Rectal smooth muscle tissue (tissue), 1 donor: Measurements from ENCODE around the gene CCDC54.
"Not testable (repeated sequence)": the region's sequence is repeated elsewhere in the genome, so short reads cannot be mapped to it uniquely, and the experiment has no call there.

Experiments used
- H3K27ac ChIP-seq: one replicate; pipeline ENCODE4 v1.7.0; 2013; ENCODE audit warnings: low read depth, low read length, inconsistent platforms
- H3K27me3 ChIP-seq: one replicate; pipeline ENCODE4 v1.7.0; 2013; ENCODE audit warnings: low read length; ENCODE audit not compliant: control insufficient read depth, insufficient read depth
- H3K36me3 ChIP-seq: one replicate; pipeline ENCODE4 v1.7.0; 2013; ENCODE audit warnings: low read length; ENCODE audit not compliant: control insufficient read depth, insufficient read depth
- H3K4me1 ChIP-seq: one replicate; pipeline ENCODE4 v1.7.0; 2013; ENCODE audit warnings: low read length; ENCODE audit not compliant: control insufficient read depth, insufficient read depth
- H3K4me3 ChIP-seq: one replicate; pipeline ENCODE4 v1.7.0; 2013; ENCODE audit warnings: low read length
- H3K9ac ChIP-seq: one replicate; pipeline ENCODE4 v1.7.0; 2013; ENCODE audit warnings: low read length

The CCDC54 gene

GRCh38 chr3:107377151-107377550 is at the start of gene CCDC54:
TSS of gene CCDC54 (plus strand) at chr3:107377439. CDS start at chr3:107377588, 149 bp downstream.
- Histone ChIP-seq H3K9ac (no peak within 1 kb of the TSS), H3K4me3 (no peak within 1 kb of the TSS), H3K27ac (no peak within 1 kb of the TSS), H3K36me3 (no peaks in the 10 kb centered on the region), H3K4me1 (no peaks in the 10 kb centered on the region), H3K27me3 (no peaks in the 10 kb centered on the region)

- H3K27ac ChIP-seq = no peak overlapping the region
- no peaks in the 10 kb centered on the region for H3K4me1 ChIP-seq
- H3K36me3 ChIP-seq = no peaks in the 10 kb centered on the region
- H3K4me3 ChIP-seq = no peak overlapping the region
- H3K27me3 ChIP-seq = no peaks in the 10 kb centered on the region
- no peak overlapping the region for H3K9ac ChIP-seq
Observed at GRCh38 chr3:107328069-107328468, 49.2 kb upstream of the CCDC54 start.

DNA sequence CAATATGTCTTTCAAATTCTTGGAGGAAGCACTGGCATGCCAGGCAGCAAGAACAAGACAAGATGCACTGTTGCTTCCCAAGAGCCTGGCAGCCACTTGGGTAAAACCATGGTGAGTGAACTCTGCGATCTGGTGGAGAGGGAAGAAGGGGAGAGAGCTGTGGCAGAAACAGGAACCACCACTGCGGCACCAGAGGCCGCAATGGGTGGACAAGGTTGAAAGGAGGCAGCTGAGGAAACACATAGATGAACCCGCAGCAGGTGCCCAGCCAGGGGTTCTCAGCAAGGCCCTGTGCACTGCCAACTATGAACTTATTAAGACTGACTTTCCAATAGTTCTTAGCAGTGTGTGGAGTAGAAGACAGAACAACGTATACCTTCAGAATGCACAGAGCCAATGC is 48.2 kb upstream of the CCDC54 start:
- Histone ChIP-seq H3K27me3 (no peaks in the 10 kb centered on the region), H3K9ac (no peak overlapping the region), H3K4me3 (no peak overlapping the region), H3K27ac (no peak overlapping the region), H3K36me3 (no peaks in the 10 kb centered on the region), H3K4me1 (no peaks in the 10 kb centered on the region)

- H3K36me3 ChIP-seq, H3K9ac ChIP-seq, H3K4me1 ChIP-seq, H3K27me3 ChIP-seq, H3K27ac ChIP-seq, H3K4me3 ChIP-seq: not testable (repeated sequence)
Observed at GRCh38 chr3:107339690-107340089, 37.5 kb upstream of the CCDC54 start.

DNA sequence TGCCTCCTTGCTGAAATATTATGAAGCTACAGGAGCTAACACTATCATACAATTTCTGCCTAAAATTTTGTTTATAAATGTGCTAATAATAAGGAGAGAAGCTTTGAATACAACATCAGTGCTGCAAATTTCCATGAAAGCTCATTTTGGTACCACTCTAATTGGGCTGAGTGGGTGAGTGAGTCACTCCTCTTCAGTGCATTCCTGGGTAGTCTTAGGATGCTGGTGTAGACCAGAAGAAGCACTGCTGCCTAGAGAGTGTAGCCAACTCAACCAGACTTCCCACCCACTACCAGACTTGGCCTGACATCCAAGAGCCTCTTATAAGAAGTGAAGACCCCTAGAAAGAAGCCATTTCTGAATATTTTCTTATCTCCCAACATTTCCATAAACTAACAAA is 32.5 kb upstream of the CCDC54 start:
- Histone ChIP-seq H3K36me3 (no peaks in the 10 kb centered on the region), H3K27me3 (no peaks in the 10 kb centered on the region), H3K27ac (no peak overlapping the region), H3K4me3 (no peak overlapping the region), H3K9ac (no peak overlapping the region), H3K4me1 (no peaks in the 10 kb centered on the region)

DNA sequence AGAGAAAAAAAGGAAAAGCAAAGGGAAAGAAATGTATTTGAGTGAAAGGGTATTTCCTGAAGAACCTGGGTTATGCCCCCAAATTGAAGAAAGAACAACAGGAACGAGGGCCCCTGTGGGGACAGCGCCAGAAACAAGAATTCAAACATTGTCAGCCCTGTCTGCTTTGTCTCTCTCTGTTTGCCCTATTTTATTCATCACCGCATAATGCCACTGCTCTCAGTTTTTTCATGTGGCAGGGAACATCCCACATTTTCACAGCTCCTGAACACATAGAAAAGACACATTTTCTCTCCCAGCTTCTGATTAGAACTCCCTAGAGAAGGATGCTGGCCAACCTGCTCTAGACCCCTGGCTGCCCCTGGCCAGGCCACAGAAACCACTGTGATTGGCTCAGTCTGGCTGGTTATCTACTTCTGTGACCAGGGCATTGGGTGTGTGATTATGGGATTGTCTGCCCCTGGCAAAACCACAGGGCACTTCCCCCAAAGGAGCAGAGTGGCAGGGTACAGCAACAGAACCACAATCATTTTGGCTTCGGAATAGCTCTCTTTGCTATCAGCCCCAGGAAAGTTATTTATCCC is 31.3 kb upstream of the CCDC54 start:
- H3K27ac ChIP-seq = no peak overlapping the region
- no peaks in the 10 kb centered on the region for H3K36me3 ChIP-seq
- no peaks in the 10 kb centered on the region for H3K27me3 ChIP-seq
- no peaks in the 10 kb centered on the region for H3K4me1 ChIP-seq
- H3K9ac ChIP-seq = no peak overlapping the region
- H3K4me3 ChIP-seq = no peak overlapping the region

GRCh38 chr3:107346564-107346963 is 30.7 kb upstream of the CCDC54 start:
- no peak overlapping the region for H3K27ac ChIP-seq
- no peaks in the 10 kb centered on the region for H3K27me3 ChIP-seq
- no peaks in the 10 kb centered on the region for H3K4me1 ChIP-seq
- H3K4me3 ChIP-seq = no peak overlapping the region
- H3K36me3 ChIP-seq = no peaks in the 10 kb centered on the region
- no peak overlapping the region for H3K9ac ChIP-seq

- H3K4me3 ChIP-seq = no peak overlapping the region
- H3K27me3 ChIP-seq = no peaks in the 10 kb centered on the region
- no peaks in the 10 kb centered on the region for H3K36me3 ChIP-seq
- no peaks in the 10 kb centered on the region for H3K4me1 ChIP-seq
- H3K9ac ChIP-seq = no peak overlapping the region
- no peak overlapping the region for H3K27ac ChIP-seq
Observed at GRCh38 chr3:107347751-107348150, 29.5 kb upstream of the CCDC54 start.

DNA sequence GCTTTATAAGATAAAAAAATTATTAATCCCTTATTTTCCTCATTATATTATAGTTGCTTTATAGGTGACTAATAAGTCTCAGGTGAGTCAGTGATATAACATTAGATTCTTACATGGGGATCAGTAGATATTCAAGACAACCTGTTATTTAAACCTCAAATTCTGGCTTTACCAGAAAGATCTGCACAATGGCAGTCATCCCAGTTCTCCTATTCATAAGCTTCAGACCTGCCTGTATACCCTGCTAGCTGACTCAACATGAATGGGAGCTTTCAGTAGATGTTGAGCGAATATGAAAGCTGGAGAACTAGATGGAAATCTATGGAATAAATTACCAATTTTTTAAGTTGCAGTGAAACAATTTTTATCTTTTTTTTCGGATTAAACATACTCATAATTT is 20.5 kb upstream of the CCDC54 start:
- Histone ChIP-seq H3K36me3 (no peaks in the 10 kb centered on the region), H3K4me1 (no peaks in the 10 kb centered on the region), H3K9ac (no peak overlapping the region), H3K27ac (no peak overlapping the region), H3K4me3 (no peak overlapping the region), H3K27me3 (no peaks in the 10 kb centered on the region)

DNA sequence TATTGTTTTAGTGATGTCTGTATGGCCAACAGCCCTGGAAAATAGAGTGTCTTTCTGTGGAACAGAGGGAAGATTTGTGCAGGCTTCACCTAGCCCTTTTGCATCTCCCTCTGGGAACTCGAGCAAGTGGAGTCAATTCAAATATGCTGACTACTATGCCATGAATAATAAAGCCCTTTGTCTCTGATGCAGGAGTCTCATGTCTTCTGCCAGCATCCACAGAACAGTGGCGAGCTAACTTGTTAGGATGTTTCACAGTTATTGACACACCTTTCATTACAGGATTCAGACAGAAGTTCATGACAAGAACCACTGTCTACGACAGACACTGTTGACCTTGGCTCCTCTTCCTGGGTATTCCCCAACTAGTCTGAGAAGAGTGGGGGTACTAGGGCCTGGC is 15.6 kb upstream of the CCDC54 start:
- H3K4me1 ChIP-seq = no peaks in the 10 kb centered on the region

GRCh38 chr3:107365051-107365450 is 12.2 kb upstream of the CCDC54 start:
- Histone ChIP-seq H3K27ac (no peak overlapping the region), H3K36me3 (no peaks in the 10 kb centered on the region), H3K9ac (no peak overlapping the region), H3K4me1 (no peaks in the 10 kb centered on the region), H3K27me3 (no peaks in the 10 kb centered on the region), H3K4me3 (no peak overlapping the region)

More for the DNA sequence above, 15.6 kb upstream of the CCDC54 start:
- H3K27me3 ChIP-seq = no peaks in the 10 kb centered on the region
- H3K4me3 ChIP-seq = no peak overlapping the region
- no peaks in the 10 kb centered on the region for H3K36me3 ChIP-seq
- H3K9ac ChIP-seq = no peak overlapping the region
- no peak overlapping the region for H3K27ac ChIP-seq

GRCh38 chr3:107366766-107367165 is 10.5 kb upstream of the CCDC54 start:
- no peak overlapping the region for H3K9ac ChIP-seq
- no peak overlapping the region for H3K4me3 ChIP-seq
- no peaks in the 10 kb centered on the region for H3K36me3 ChIP-seq
- no peak overlapping the region for H3K27ac ChIP-seq
- H3K4me1 ChIP-seq = no peaks in the 10 kb centered on the region
- H3K27me3 ChIP-seq = no peaks in the 10 kb centered on the region

- no peaks in the 10 kb centered on the region for H3K4me1 ChIP-seq
- no peaks in the 10 kb centered on the region for H3K36me3 ChIP-seq
- H3K27ac ChIP-seq = no peak overlapping the region
- H3K9ac ChIP-seq = no peak overlapping the region
- H3K27me3 ChIP-seq = no peaks in the 10 kb centered on the region
- no peak overlapping the region for H3K4me3 ChIP-seq
Observed at GRCh38 chr3:107367353-107367752, 9.9 kb upstream of the CCDC54 start.
